Osteocyte (in vitro differentiated cells): Measurements from ENCODE around the gene RNGTT. TPM values are rescaled to one million over a fixed set of nuclear protein-coding genes. Genes with fewer than 3 reads are reported as not detected.

Experiments used
- DNase-seq: peaks from one replicate; pipeline ENCODE4 v3.0.0; 2021; ENCODE audit warnings: mixed read lengths; ENCODE audit not compliant: unreplicated experiment; ENCODE audit errors: extremely low spot score
- H3K27ac Mint-ChIP-seq: one replicate; pipeline ENCODE4 v1.8.0; 2021; ENCODE audit warnings: mild to moderate bottlenecking, mixed read lengths; ENCODE audit not compliant: unreplicated experiment
- H3K27me3 Mint-ChIP-seq: one replicate; pipeline ENCODE4 v1.8.0; 2021; ENCODE audit warnings: mixed read lengths; ENCODE audit not compliant: unreplicated experiment
- H3K36me3 Mint-ChIP-seq: one replicate; pipeline ENCODE4 v1.8.0; 2021; ENCODE audit warnings: mixed read lengths; ENCODE audit not compliant: unreplicated experiment
- H3K4me1 Mint-ChIP-seq: one replicate; pipeline ENCODE4 v1.8.0; 2021; ENCODE audit warnings: mixed read lengths; ENCODE audit not compliant: unreplicated experiment
- H3K4me3 Mint-ChIP-seq: one replicate; pipeline ENCODE4 v1.8.0; 2021; ENCODE audit warnings: mild to moderate bottlenecking, moderate library complexity, mixed read lengths; ENCODE audit not compliant: unreplicated experiment
- H3K9me3 Mint-ChIP-seq: one replicate; pipeline ENCODE4 v1.8.0; 2021; ENCODE audit warnings: mixed read lengths; ENCODE audit not compliant: unreplicated experiment
- total RNA-seq: library from RNA; stranded (reverse); gene quantifications from 2 replicates; pipeline ENCODE4 v1.2.1, GENCODE V29; 2021
- TF ChIP-seq, protein P1 (sequence below): fragments of 200-600 bp; sonication (generic); IDR thresholded peaks from 2 replicates; pipeline ENCODE4 v1.5.0; 2021; ENCODE audit warnings: antibody characterized with exemption, mild to moderate bottlenecking, moderate library complexity

Gene RNGTT
- total RNA-seq, 1 donor from 2014 or later, result 12.7 TPM

- H3K4me3 Mint-ChIP-seq, result no peak overlapping the region
- no peaks in the 10 kb centered on the region for H3K9me3 Mint-ChIP-seq
- H3K27me3 Mint-ChIP-seq, result no peaks in the 10 kb centered on the region
- DNase-seq, result no peak
- peak overlapping the region; percentile 31 for H3K27ac Mint-ChIP-seq
- H3K36me3 Mint-ChIP-seq, result no peaks in the 10 kb centered on the region
- peaks cover 17% of the 10 kb centered on the region for H3K4me1 Mint-ChIP-seq
- TF ChIP-seq, protein P1, sequence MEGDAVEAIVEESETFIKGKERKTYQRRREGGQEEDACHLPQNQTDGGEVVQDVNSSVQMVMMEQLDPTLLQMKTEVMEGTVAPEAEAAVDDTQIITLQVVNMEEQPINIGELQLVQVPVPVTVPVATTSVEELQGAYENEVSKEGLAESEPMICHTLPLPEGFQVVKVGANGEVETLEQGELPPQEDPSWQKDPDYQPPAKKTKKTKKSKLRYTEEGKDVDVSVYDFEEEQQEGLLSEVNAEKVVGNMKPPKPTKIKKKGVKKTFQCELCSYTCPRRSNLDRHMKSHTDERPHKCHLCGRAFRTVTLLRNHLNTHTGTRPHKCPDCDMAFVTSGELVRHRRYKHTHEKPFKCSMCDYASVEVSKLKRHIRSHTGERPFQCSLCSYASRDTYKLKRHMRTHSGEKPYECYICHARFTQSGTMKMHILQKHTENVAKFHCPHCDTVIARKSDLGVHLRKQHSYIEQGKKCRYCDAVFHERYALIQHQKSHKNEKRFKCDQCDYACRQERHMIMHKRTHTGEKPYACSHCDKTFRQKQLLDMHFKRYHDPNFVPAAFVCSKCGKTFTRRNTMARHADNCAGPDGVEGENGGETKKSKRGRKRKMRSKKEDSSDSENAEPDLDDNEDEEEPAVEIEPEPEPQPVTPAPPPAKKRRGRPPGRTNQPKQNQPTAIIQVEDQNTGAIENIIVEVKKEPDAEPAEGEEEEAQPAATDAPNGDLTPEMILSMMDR, result no peak
These were observed 313.3 kb downstream of the RNGTT start for GRCh38 chr6:88650029-88650619.

DNA sequence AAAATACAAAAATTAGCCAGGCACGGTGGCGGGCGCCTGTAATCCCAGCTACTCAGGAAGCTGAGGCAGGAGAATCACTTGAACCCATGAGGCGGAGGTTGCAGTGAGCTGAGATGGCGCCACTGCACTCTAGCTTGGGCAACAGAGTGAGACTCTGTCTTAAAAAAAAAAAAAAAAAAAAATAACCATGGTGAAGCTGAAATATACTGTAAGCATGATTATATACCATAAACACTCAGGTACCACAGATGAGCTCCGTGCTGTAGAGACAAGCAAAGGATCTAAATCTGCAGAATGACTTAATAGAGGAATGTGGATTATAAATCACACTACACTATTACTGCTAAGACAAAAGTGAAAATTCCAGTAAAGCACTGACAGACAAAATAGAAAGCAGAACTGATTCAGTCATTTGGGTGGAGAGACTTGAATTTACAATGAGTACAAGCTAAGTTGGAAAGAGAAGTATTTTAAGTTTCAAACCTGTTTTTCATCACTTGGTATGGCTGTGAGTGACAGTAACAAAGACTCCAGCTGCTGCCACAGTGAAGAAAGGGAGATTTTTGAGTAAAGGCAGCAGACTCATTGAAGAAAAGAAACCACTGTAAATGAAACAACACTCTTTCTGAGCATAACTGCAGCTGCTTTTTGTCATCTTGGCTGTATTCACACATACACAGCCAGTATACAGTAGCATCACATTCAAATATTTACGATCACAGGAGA lies 322.1 kb downstream of the RNGTT start:
- no peaks in the 10 kb centered on the region for H3K27me3 Mint-ChIP-seq
- TF ChIP-seq, protein P1, result no peak
- H3K4me1 Mint-ChIP-seq, result peaks cover 2% of the 10 kb centered on the region
- no peak overlapping the region for H3K4me3 Mint-ChIP-seq
- H3K36me3 Mint-ChIP-seq, result no peaks in the 10 kb centered on the region
- H3K9me3 Mint-ChIP-seq, result no peaks in the 10 kb centered on the region
- H3K27ac Mint-ChIP-seq, result no peak overlapping the region
- no peak for DNase-seq

- H3K36me3 Mint-ChIP-seq, result no peaks in the 10 kb centered on the region
- H3K4me1 Mint-ChIP-seq, result peaks cover 2% of the 10 kb centered on the region
- H3K27me3 Mint-ChIP-seq, result no peaks in the 10 kb centered on the region
- H3K9me3 Mint-ChIP-seq, result no peaks in the 10 kb centered on the region
- H3K27ac Mint-ChIP-seq, result no peak overlapping the region
- no peak for DNase-seq
- TF ChIP-seq, protein P1, result no peak
- H3K4me3 Mint-ChIP-seq, result no peak overlapping the region
These were observed 325.5 kb downstream of the RNGTT start for GRCh38 chr6:88637761-88638545.

- no peak overlapping the region for H3K4me3 Mint-ChIP-seq
- H3K27ac Mint-ChIP-seq, result no peak overlapping the region
- peaks cover 2% of the 10 kb centered on the region for H3K4me1 Mint-ChIP-seq
- no peak for DNase-seq
- TF ChIP-seq, protein P1, result no peak
- H3K36me3 Mint-ChIP-seq, result no peaks in the 10 kb centered on the region
- H3K27me3 Mint-ChIP-seq, result no peaks in the 10 kb centered on the region
- H3K9me3 Mint-ChIP-seq, result no peaks in the 10 kb centered on the region
These were observed 326.5 kb downstream of the RNGTT start for GRCh38 chr6:88636871-88637270.

DNA sequence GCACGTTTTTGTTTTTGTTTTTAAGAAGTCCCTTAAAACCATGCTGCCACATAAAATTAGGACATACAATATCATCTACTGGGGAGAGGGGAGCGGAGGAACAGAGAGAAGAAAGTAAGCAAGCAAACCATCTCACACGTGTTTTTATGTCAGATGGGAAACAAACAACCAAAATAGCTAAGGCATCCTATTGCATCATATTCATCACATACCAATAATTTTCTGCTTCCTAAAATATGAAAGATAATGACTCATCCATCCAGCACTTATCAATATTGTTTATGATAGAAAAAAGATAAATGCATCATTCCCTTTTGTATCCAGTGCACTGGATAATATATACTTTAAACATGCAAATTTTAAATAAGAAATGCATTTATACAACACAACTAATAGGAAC lies 329.6 kb downstream of the RNGTT start:
- no peak overlapping the region for H3K4me3 Mint-ChIP-seq
- DNase-seq, result no peak
- TF ChIP-seq, protein P1, result no peak
- H3K36me3 Mint-ChIP-seq, result no peaks in the 10 kb centered on the region
- H3K27me3 Mint-ChIP-seq, result no peaks in the 10 kb centered on the region
- no peak overlapping the region for H3K27ac Mint-ChIP-seq
- peaks cover 4% of the 10 kb centered on the region for H3K4me1 Mint-ChIP-seq
- H3K9me3 Mint-ChIP-seq, result no peaks in the 10 kb centered on the region
